ENCODE results near the gene VAMP4. TPM values are rescaled to one million over a fixed set of nuclear protein-coding genes. Genes with fewer than 3 reads are reported as not detected.

Gene VAMP4
- polyA plus RNA-seq, 1 donor from 2014 or later, result 28.0 TPM

GRCh38 chr1:171753685-171754352, 12.0 kb upstream of the VAMP4 start:
- no peaks in the 10 kb centered on the region for H3K9me3 ChIP-seq (ENCODE audit: low read length)
- no peaks in the 10 kb centered on the region for H3K27me3 ChIP-seq (ENCODE audit: insufficient read depth, low read depth, low read length)
- H3K9ac ChIP-seq (ENCODE audit: low read length), result no peak overlapping the region
- TF ChIP-seq REST (IDR thresholded peaks at IDR 0.05; ENCODE audit: borderline replicate concordance), result no peak
- TF ChIP-seq RAD21 (conservative IDR thresholded peaks at IDR 0.05), result no peak
- TF ChIP-seq MXI1 (conservative IDR thresholded peaks at IDR 0.05; ENCODE audit: poor library complexity, severe bottlenecking), result no peak
- TF ChIP-seq POLR2AphosphoS5 (IDR thresholded peaks at IDR 0.05), result no peak
- TF ChIP-seq EZH2 (IDR thresholded peaks at IDR 0.05; ENCODE audit: borderline replicate concordance, insufficient read depth, low read length, poor library complexity, severe bottlenecking), result no peak
- TF ChIP-seq CTCF (IDR thresholded peaks at IDR 0.05; ENCODE audit: poor library complexity, severe bottlenecking), result no peak
- TF ChIP-seq EP300 (conservative IDR thresholded peaks at IDR 0.05; ENCODE audit: poor library complexity, severe bottlenecking), result no peak
- TF ChIP-seq SMC3 (conservative IDR thresholded peaks at IDR 0.05; ENCODE audit: poor library complexity), result no peak
- no peak for TF ChIP-seq TAF1 (IDR thresholded peaks at IDR 0.05; ENCODE audit: low read depth)
- no peak overlapping the region for H3K4me3 ChIP-seq (ENCODE audit: low read length)
- H3K79me2 ChIP-seq (replicated peaks; ENCODE audit: insufficient read depth, low read length), result no peaks in the 10 kb centered on the region
- H4K20me1 ChIP-seq (ENCODE audit: insufficient read depth), result no peaks in the 10 kb centered on the region
- no peak overlapping the region for H2AFZ ChIP-seq (ENCODE audit: low read depth, low read length)
- H3K27ac ChIP-seq (ENCODE audit: low read length), result no peak overlapping the region
- no peaks in the 10 kb centered on the region for H3F3A ChIP-seq (ENCODE audit: insufficient read depth, low read length, poor library complexity, severe bottlenecking)
- no peaks in the 10 kb centered on the region for H3K36me3 ChIP-seq (ENCODE audit: insufficient read depth, low read length)
- H3K9me2 ChIP-seq (ENCODE audit: insufficient read depth, low read length), result no peaks in the 10 kb centered on the region
- no peak overlapping the region for H3K4me2 ChIP-seq (ENCODE audit: low read length)

- H3K79me2 ChIP-seq (replicated peaks; ENCODE audit: insufficient read depth, low read length), result no peaks in the 10 kb centered on the region
- no peak overlapping the region for H2AFZ ChIP-seq (ENCODE audit: low read depth, low read length)
- H3K4me3 ChIP-seq (ENCODE audit: low read length), result no peak overlapping the region
- no peaks in the 10 kb centered on the region for H3F3A ChIP-seq (ENCODE audit: insufficient read depth, low read length, poor library complexity, severe bottlenecking)
- H3K9me3 ChIP-seq (ENCODE audit: low read length), result no peaks in the 10 kb centered on the region
- H3K4me2 ChIP-seq (ENCODE audit: low read length), result no peak overlapping the region
- no peaks in the 10 kb centered on the region for H3K9me2 ChIP-seq (ENCODE audit: insufficient read depth, low read length)
- H3K27me3 ChIP-seq (ENCODE audit: insufficient read depth, low read depth, low read length), result no peaks in the 10 kb centered on the region
- H4K20me1 ChIP-seq (ENCODE audit: insufficient read depth), result no peaks in the 10 kb centered on the region
- TF ChIP-seq MXI1 (conservative IDR thresholded peaks at IDR 0.05; ENCODE audit: poor library complexity, severe bottlenecking) (no peak), POLR2AphosphoS5 (IDR thresholded peaks at IDR 0.05) (no peak), REST (IDR thresholded peaks at IDR 0.05; ENCODE audit: borderline replicate concordance) (no peak)
- H3K9ac ChIP-seq (ENCODE audit: low read length), result no peak overlapping the region
- H3K36me3 ChIP-seq (ENCODE audit: insufficient read depth, low read length), result no peaks in the 10 kb centered on the region
- H3K27ac ChIP-seq (ENCODE audit: low read length), result no peak overlapping the region
These were observed 11.3 kb upstream of the VAMP4 start for GRCh38 chr1:171753182-171753581.
